Neural progenitor cell (in vitro differentiated cells): ENCODE measurements around the gene TNFSF18. TPM values are rescaled to one million over a fixed set of nuclear protein-coding genes. Genes with fewer than 3 reads are reported as not detected.

ENCODE experiments used
- DNase-seq: peaks from one replicate; pipeline ENCODE4 v3.0.0-alpha.2; 2016; ENCODE audit warnings: low spot score
- H2AFZ ChIP-seq: fragments of 200-600 bp; sonication (generic); replicated peaks from 2 replicates; pipeline ENCODE4 v1.6.1; 2016; ENCODE audit warnings: antibody characterized with exemption
- H3F3A ChIP-seq: fragments of 200-600 bp; sonication (generic); 2 replicates; pipeline ENCODE4 v1.6.1; 2016; ENCODE audit warnings: antibody characterized with exemption, low read depth
- H3K27ac ChIP-seq: fragments of 200-600 bp; sonication (generic); 2 replicates; pipeline ENCODE4 v1.5.1; 2016; ENCODE audit warnings: mild to moderate bottlenecking
- H3K27me3 ChIP-seq: fragments of 200-600 bp; sonication (generic); 2 replicates; pipeline ENCODE4 v1.6.1; 2016; ENCODE audit warnings: mild to moderate bottlenecking, moderate library complexity
- H3K36me3 ChIP-seq: fragments of 200-600 bp; sonication (generic); 2 replicates; pipeline ENCODE4 v1.5.1; 2016
- H3K4me1 ChIP-seq: fragments of 200-600 bp; sonication (generic); 2 replicates; pipeline ENCODE4 v1.6.1; 2016; ENCODE audit warnings: mixed run types
- H3K4me2 ChIP-seq: fragments of 200-600 bp; sonication (generic); 2 replicates; pipeline ENCODE4 v1.6.1; 2016
- H3K4me3 ChIP-seq: fragments of 200-600 bp; sonication (generic); 2 replicates; pipeline ENCODE4 v1.5.1; 2016
- H3K79me2 ChIP-seq: fragments of 200-600 bp; sonication (generic); 2 replicates; pipeline ENCODE4 v1.6.1; 2016; ENCODE audit warnings: low read depth
- H3K9ac ChIP-seq: fragments of 200-600 bp; sonication (generic); 2 replicates; pipeline ENCODE4 v1.6.1; 2016
- H3K9me3 ChIP-seq: fragments of 200-600 bp; sonication (generic); 2 replicates; pipeline ENCODE4 v1.5.1; 2016; ENCODE audit warnings: low read depth
- H4K20me1 ChIP-seq: fragments of 200-600 bp; sonication (generic); 2 replicates; pipeline ENCODE4 v1.6.1; 2016; ENCODE audit warnings: low read depth
- H3K27ac Mint-ChIP-seq: 3 replicates; pipeline ENCODE4 v1.8.0; 2021; ENCODE audit warnings: mixed read lengths
- H3K27me3 Mint-ChIP-seq: 2 replicates; pipeline ENCODE4 v1.8.0; 2022; ENCODE audit warnings: low read depth, mild to moderate bottlenecking, inconsistent platforms, moderate library complexity, mixed read lengths; ENCODE audit not compliant: insufficient read depth
- H3K36me3 Mint-ChIP-seq: 3 replicates; pipeline ENCODE4 v1.8.0; 2021; ENCODE audit warnings: mixed read lengths
- H3K4me1 Mint-ChIP-seq: 3 replicates; pipeline ENCODE4 v1.8.0; 2021; ENCODE audit warnings: mixed read lengths
- H3K4me3 Mint-ChIP-seq: 3 replicates; pipeline ENCODE4 v1.8.0; 2021; ENCODE audit warnings: mild to moderate bottlenecking, moderate library complexity, mixed read lengths
- H3K9me3 Mint-ChIP-seq: 3 replicates; pipeline ENCODE4 v1.8.0; 2020; ENCODE audit warnings: mixed read lengths
- EZH2 ChIP-seq: fragments of 200-600 bp; sonication (generic); IDR thresholded peaks from 2 replicates; pipeline ENCODE4 v1.6.1; 2017; ENCODE audit warnings: antibody characterized with exemption, mild to moderate bottlenecking, moderate library complexity
- EZH2phosphoT487 ChIP-seq: fragments of 200-600 bp; sonication (generic); IDR thresholded peaks from 2 replicates; pipeline ENCODE4 v1.6.1; 2017; ENCODE audit warnings: antibody characterized with exemption
- total RNA-seq: library from RNA; depleted of rRNA; stranded (reverse); fragments of >200 nt; gene quantifications from 2 replicates; pipeline ENCODE4 v1.2.3, GENCODE V29; 2015; ENCODE audit warnings: low replicate concordance
- TF ChIP-seq, protein P1 (sequence below): fragments of 200-600 bp; sonication (generic); IDR thresholded peaks from 2 replicates; pipeline ENCODE4 v1.5.1; 2017; ENCODE audit warnings: antibody characterized with exemption, mild to moderate bottlenecking

The TNFSF18 gene
- total RNA-seq, 1 donor from 2014 or later: not detected

DNA sequence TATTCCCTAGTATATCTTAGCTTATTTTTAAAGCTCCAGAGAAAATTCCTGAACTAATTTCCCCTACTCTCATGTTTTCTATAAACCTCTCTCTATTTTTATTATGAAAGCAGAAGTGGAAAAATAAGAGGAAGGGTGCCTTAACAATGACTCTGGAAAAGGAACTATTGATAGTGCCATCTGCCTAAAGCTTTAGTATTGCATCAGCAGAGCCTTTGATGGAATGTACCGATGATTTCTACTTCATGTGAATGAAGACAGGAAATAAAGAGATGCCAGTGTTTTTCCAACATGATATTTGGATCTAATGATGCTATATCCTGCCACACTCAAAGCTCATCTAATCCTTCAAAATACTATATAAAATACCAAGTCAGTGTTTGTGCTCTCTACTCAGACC, 35.1 kb downstream of the TNFSF18 start:
- H3K27me3 Mint-ChIP-seq: no peaks in the 10 kb centered on the region
- DNase-seq: no peak
- Histone ChIP-seq H3K36me3 (no peaks in the 10 kb centered on the region), H3K27ac (no peak overlapping the region), H3K4me1 (no peaks in the 10 kb centered on the region), H3K79me2 (no peaks in the 10 kb centered on the region), H4K20me1 (no peaks in the 10 kb centered on the region), H2AFZ (no peak overlapping the region), H3K9ac (no peak overlapping the region), H3K4me2 (no peak overlapping the region), H3F3A (no peaks in the 10 kb centered on the region), H3K4me3 (no peak overlapping the region), H3K9me3 (no peaks in the 10 kb centered on the region), H3K27me3 (no peaks in the 10 kb centered on the region)
- TF ChIP-seq, protein P1, sequence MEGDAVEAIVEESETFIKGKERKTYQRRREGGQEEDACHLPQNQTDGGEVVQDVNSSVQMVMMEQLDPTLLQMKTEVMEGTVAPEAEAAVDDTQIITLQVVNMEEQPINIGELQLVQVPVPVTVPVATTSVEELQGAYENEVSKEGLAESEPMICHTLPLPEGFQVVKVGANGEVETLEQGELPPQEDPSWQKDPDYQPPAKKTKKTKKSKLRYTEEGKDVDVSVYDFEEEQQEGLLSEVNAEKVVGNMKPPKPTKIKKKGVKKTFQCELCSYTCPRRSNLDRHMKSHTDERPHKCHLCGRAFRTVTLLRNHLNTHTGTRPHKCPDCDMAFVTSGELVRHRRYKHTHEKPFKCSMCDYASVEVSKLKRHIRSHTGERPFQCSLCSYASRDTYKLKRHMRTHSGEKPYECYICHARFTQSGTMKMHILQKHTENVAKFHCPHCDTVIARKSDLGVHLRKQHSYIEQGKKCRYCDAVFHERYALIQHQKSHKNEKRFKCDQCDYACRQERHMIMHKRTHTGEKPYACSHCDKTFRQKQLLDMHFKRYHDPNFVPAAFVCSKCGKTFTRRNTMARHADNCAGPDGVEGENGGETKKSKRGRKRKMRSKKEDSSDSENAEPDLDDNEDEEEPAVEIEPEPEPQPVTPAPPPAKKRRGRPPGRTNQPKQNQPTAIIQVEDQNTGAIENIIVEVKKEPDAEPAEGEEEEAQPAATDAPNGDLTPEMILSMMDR: no peak
- TF ChIP-seq EZH2phosphoT487 (no peak), EZH2 (no peak)
- H3K4me1 Mint-ChIP-seq: no peaks in the 10 kb centered on the region
- no peaks in the 10 kb centered on the region for H3K9me3 Mint-ChIP-seq
- H3K36me3 Mint-ChIP-seq: no peaks in the 10 kb centered on the region
- no peak overlapping the region for H3K27ac Mint-ChIP-seq
- no peak overlapping the region for H3K4me3 Mint-ChIP-seq

GRCh38 chr1:173014160-173014559, 36.6 kb downstream of the TNFSF18 start:
- Histone ChIP-seq H3F3A (no peaks in the 10 kb centered on the region), H3K79me2 (no peaks in the 10 kb centered on the region), H4K20me1 (no peaks in the 10 kb centered on the region), H3K27me3 (no peaks in the 10 kb centered on the region), H2AFZ (no peak overlapping the region), H3K9ac (no peak overlapping the region), H3K4me2 (no peak overlapping the region), H3K27ac (no peak overlapping the region), H3K4me1 (no peaks in the 10 kb centered on the region), H3K9me3 (no peaks in the 10 kb centered on the region), H3K36me3 (no peaks in the 10 kb centered on the region), H3K4me3 (no peak overlapping the region)
- H3K36me3 Mint-ChIP-seq: no peaks in the 10 kb centered on the region
- H3K9me3 Mint-ChIP-seq: no peaks in the 10 kb centered on the region
- H3K27ac Mint-ChIP-seq: no peak overlapping the region
- TF ChIP-seq EZH2 (no peak), EZH2phosphoT487 (no peak)
- TF ChIP-seq, protein P1: no peak
- no peaks in the 10 kb centered on the region for H3K27me3 Mint-ChIP-seq
- no peaks in the 10 kb centered on the region for H3K4me1 Mint-ChIP-seq
- H3K4me3 Mint-ChIP-seq: no peak overlapping the region
- DNase-seq: no peak

DNA sequence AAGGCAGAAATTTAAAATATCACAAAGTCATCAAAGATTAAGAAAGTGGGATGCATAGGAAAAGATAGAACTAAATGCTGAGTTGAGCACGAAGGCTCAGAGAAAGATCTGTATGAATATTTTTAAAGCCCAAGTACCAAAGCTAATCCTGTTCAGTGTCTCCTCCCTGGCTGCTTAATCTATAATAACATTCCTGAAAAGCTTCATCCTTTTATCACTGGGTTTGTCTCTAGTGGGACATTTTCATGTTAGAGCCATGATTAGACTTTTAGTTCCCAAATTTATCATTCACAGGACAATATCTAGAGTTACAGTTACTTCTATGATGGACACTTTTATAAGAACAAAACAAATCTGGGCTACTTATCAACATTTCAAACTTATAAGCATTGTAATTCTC, 38.6 kb downstream of the TNFSF18 start:
- Histone ChIP-seq H4K20me1 (no peaks in the 10 kb centered on the region), H3K9ac (no peak overlapping the region), H3F3A (no peaks in the 10 kb centered on the region), H3K79me2 (no peaks in the 10 kb centered on the region), H3K27me3 (no peaks in the 10 kb centered on the region), H2AFZ (no peak overlapping the region), H3K4me3 (no peak overlapping the region), H3K9me3 (no peaks in the 10 kb centered on the region), H3K4me2 (no peak overlapping the region), H3K4me1 (no peaks in the 10 kb centered on the region), H3K36me3 (no peaks in the 10 kb centered on the region), H3K27ac (no peak overlapping the region)
- H3K27ac Mint-ChIP-seq: no peak overlapping the region
- no peaks in the 10 kb centered on the region for H3K4me1 Mint-ChIP-seq
- no peaks in the 10 kb centered on the region for H3K36me3 Mint-ChIP-seq
- no peak for DNase-seq
- no peaks in the 10 kb centered on the region for H3K27me3 Mint-ChIP-seq
- TF ChIP-seq EZH2 (no peak), EZH2phosphoT487 (no peak)
- TF ChIP-seq, protein P1: no peak
- no peak overlapping the region for H3K4me3 Mint-ChIP-seq
- H3K9me3 Mint-ChIP-seq: no peaks in the 10 kb centered on the region

DNA sequence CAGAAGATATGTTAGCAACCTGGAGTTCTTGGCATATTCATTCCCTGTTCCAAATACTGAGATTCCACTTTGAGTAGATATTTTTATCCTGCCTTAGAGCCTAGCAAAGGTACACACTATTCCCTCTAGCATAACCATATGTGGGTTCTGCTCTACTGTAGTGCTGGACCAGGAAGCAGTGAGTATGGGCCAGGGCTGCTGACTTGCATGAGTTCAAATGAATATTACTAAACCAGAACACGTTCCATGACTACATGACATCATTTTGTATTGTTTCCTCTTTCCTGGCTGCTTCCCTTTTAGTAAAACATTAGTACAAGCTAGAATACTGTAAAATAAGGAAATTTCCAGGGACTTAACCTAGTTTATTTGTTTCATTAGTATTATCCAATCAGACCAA, 41.1 kb downstream of the TNFSF18 start:
- no peak overlapping the region for H3K9ac ChIP-seq
- H2AFZ ChIP-seq: no peak overlapping the region
- no peak for TF ChIP-seq EZH2phosphoT487
- no peak for TF ChIP-seq EZH2
- TF ChIP-seq, protein P1: no peak
- no peaks in the 10 kb centered on the region for H3K9me3 Mint-ChIP-seq
- no peaks in the 10 kb centered on the region for H3K79me2 ChIP-seq
- no peaks in the 10 kb centered on the region for H4K20me1 ChIP-seq
- H3K9me3 ChIP-seq: no peaks in the 10 kb centered on the region
- no peak overlapping the region for H3K27ac Mint-ChIP-seq
- H3K27me3 ChIP-seq: no peaks in the 10 kb centered on the region
- H3K36me3 Mint-ChIP-seq: no peaks in the 10 kb centered on the region
- no peaks in the 10 kb centered on the region for H3K4me1 ChIP-seq
- no peak overlapping the region for H3K27ac ChIP-seq
- no peak overlapping the region for H3K4me2 ChIP-seq
- H3K4me3 ChIP-seq: no peak overlapping the region
- no peak for DNase-seq
- H3F3A ChIP-seq: no peaks in the 10 kb centered on the region
- H3K4me3 Mint-ChIP-seq: no peak overlapping the region
- H3K36me3 ChIP-seq: no peaks in the 10 kb centered on the region
- H3K4me1 Mint-ChIP-seq: no peaks in the 10 kb centered on the region
- H3K27me3 Mint-ChIP-seq: no peaks in the 10 kb centered on the region
